HepG2 (cell line): Measurements from ENCODE around the gene RHBDL1. TPM values are rescaled to one million over a fixed set of nuclear protein-coding genes. Genes with fewer than 3 reads are reported as not detected.

ENCODE experiments used
- AGO1 ChIP-seq: fragments of 200-400 bp; formaldehyde crosslinking; IDR thresholded peaks from 2 replicates; pipeline ENCODE4 v1.6.1; 2017; ENCODE audit warnings: mild to moderate bottlenecking, low read depth, low read length, moderate library complexity; ENCODE audit not compliant: poor library complexity, severe bottlenecking
- AGO2 ChIP-seq: fragments of 200-400 bp; formaldehyde crosslinking; optimal IDR thresholded peaks from 2 replicates; pipeline ENCODE3; 2017; ENCODE audit warnings: mild to moderate bottlenecking, low read depth, low read length, moderate library complexity
- ATAD3A ChIP-seq: sonication (generic); formaldehyde crosslinking; IDR thresholded peaks from 2 replicates; pipeline ENCODE4 v1.4.0; 2020; ENCODE audit warnings: missing genetic modification reagents
- ATF4 ChIP-seq, 2 experiments: fragments of 450-650 bp in 1 of 2; sonication (generic) in 1 of 2; formaldehyde crosslinking; IDR thresholded peaks; 2 replicates each; pipeline versions ENCODE4 v1.5.0 to v1.8.0; 2020 to 2022; ENCODE audit warnings: mild to moderate bottlenecking in 1 of 2, missing genetic modification reagents in 1 of 2
- CAMTA2 ChIP-seq: sonication (generic); formaldehyde crosslinking; IDR thresholded peaks from 2 replicates; pipeline ENCODE4 v1.4.0; 2020; ENCODE audit warnings: mild to moderate bottlenecking, missing genetic modification reagents, borderline replicate concordance
- CENPT ChIP-seq: sonication (generic); formaldehyde crosslinking; IDR thresholded peaks from 2 replicates; pipeline ENCODE4 v1.8.0; 2022; ENCODE audit warnings: low read depth, mild to moderate bottlenecking, moderate library complexity, missing genetic modification reagents
- CSRNP2 ChIP-seq: sonication (generic); formaldehyde crosslinking; conservative IDR thresholded peaks from 2 replicates; pipeline ENCODE4 v1.8.0; 2022; ENCODE audit warnings: low read depth, missing genetic modification reagents
- MLXIP ChIP-seq: sonication (generic); formaldehyde crosslinking; IDR thresholded peaks from 2 replicates; pipeline ENCODE4 v1.9.0; 2021; ENCODE audit warnings: missing genetic modification reagents, borderline replicate concordance
- NPAS2 ChIP-seq: sonication (generic); formaldehyde crosslinking; IDR thresholded peaks from 2 replicates; pipeline ENCODE4 v1.8.0; 2022; ENCODE audit warnings: mild to moderate bottlenecking, missing genetic modification reagents, borderline replicate concordance
- POLR2A ChIP-seq, 2 experiments: IDR thresholded peaks; 2 replicates each; pipeline ENCODE4 v1.6.1; 2011; ENCODE audit warnings: low read depth in 2 of 2, low read length in 2 of 2, mild to moderate bottlenecking in 1 of 2, moderate library complexity in 1 of 2; ENCODE audit not compliant: insufficient read depth in 1 of 2
- ZMAT3 ChIP-seq: sonication (generic); formaldehyde crosslinking; conservative IDR thresholded peaks from 2 replicates; pipeline ENCODE4 v1.7.0; 2021; ENCODE audit warnings: missing genetic modification reagents
- ZNF280B ChIP-seq: sonication (generic); formaldehyde crosslinking; IDR thresholded peaks from 2 replicates; pipeline ENCODE4 v1.5.0; 2020; ENCODE audit warnings: missing genetic modification reagents, mild to moderate bottlenecking, borderline replicate concordance
- ZNF329 ChIP-seq: sonication (generic); formaldehyde crosslinking; IDR thresholded peaks from 2 replicates; pipeline ENCODE4 v1.9.0; 2021; ENCODE audit warnings: low read depth, mild to moderate bottlenecking, missing genetic modification reagents
- ZNF333 ChIP-seq: sonication (generic); formaldehyde crosslinking; IDR thresholded peaks from 2 replicates; pipeline ENCODE4 v1.4.0; 2020; ENCODE audit warnings: mild to moderate bottlenecking, missing genetic modification reagents, borderline replicate concordance
- ZNF574 ChIP-seq: sonication (generic); formaldehyde crosslinking; IDR thresholded peaks from 2 replicates; pipeline ENCODE4 v1.4.0; 2020; ENCODE audit warnings: missing genetic modification reagents
- ZNF678 ChIP-seq: sonication (generic); formaldehyde crosslinking; IDR thresholded peaks from 2 replicates; pipeline ENCODE4 v1.4.0; 2020; ENCODE audit warnings: mild to moderate bottlenecking, missing genetic modification reagents
- ZNF724P ChIP-seq: sonication (generic); formaldehyde crosslinking; IDR thresholded peaks from 2 replicates; pipeline ENCODE4 v1.8.0; 2022; ENCODE audit warnings: missing genetic modification reagents, borderline replicate concordance
- ZNF747 ChIP-seq: sonication (generic); formaldehyde crosslinking; IDR thresholded peaks from 2 replicates; pipeline ENCODE4 v1.8.1; 2023; ENCODE audit warnings: missing genetic modification reagents, mild to moderate bottlenecking, borderline replicate concordance
- polyA plus RNA-seq, 8 experiments: library from polyadenylated mRNA; depleted of rRNA in 3 of 8; stranded (reverse) in 7 of 8; unstranded in 1 of 8; fragments of >200 nt; fragmentation: Illumina TruSeq in 4 of 8; extraction: Trizol in 4 of 8; gene quantifications; 2 replicates each; pipeline versions ENCODE4 v1.2.1 to v1.2.3, GENCODE V29; 2011 to 2016; ENCODE audit warnings: low read depth in 4 of 8, missing spikeins in 1 of 8, mixed read lengths in 1 of 8; ENCODE audit not compliant: insufficient read depth in 1 of 8
- total RNA-seq, 5 experiments: library from RNA; depleted of rRNA; stranded (reverse); fragments of >200 nt; fragmentation: Illumina TruSeq; extraction: Trizol; gene quantifications; 2 replicates each; pipeline ENCODE4 v1.2.3, GENCODE V29; 2016; ENCODE audit warnings: low read depth in 1 of 5

Gene RHBDL1
- total and polyA plus RNA-seq, 2 of the 13 experiments (the other 11 are each of a cell fraction or from before 2014, with no cell fraction given), result 1.8 to 3.8 TPM

GRCh38 chr16:720990-721764, 45.7 kb downstream of the RHBDL1 start, which contains the start of gene ANTKMT (continued):
- peak; percentile 91 for TF ChIP-seq ZNF574
- 0 out of 2 replicates have a peak, but pooled peaks have one; percentile 32 for TF ChIP-seq ZMAT3 (CRISPR knock-in tag)
- TF ChIP-seq AGO1, result peak; percentile 92
- 0 out of 2 replicates have a peak, but pooled peaks have one; percentile 82 for TF ChIP-seq CAMTA2 (CRISPR knock-in tag)
- TF ChIP-seq CENPT (CRISPR knock-in tag), result peak; percentile 15
- TF ChIP-seq ZNF724P (CRISPR knock-in tag), result peak; percentile 47
- TF ChIP-seq POLR2A (IDR thresholded peaks at IDR 0.05; ENCODE audit: insufficient read depth in 1 of 2, low read depth in 2 of 2, low read length in 2 of 2), result peak; percentile 82 to 88
- peak; percentile 76; the same call in 1 of the 2 replicates for TF ChIP-seq ZNF747 (CRISPR knock-in tag)
- TF ChIP-seq AGO2, result peak; percentile 14
- TF ChIP-seq ZNF678 (CRISPR knock-in tag), result 0 out of 2 replicates have a peak, but pooled peaks have one; percentile 69
- 0 out of 2 replicates have a peak, but pooled peaks have one; percentile 65 for TF ChIP-seq CSRNP2 (CRISPR knock-in tag)
- peak; percentile 89; the same call in 1 of the 2 replicates for TF ChIP-seq ZNF329 (CRISPR knock-in tag)
- no peak for TF ChIP-seq ZNF333 (CRISPR knock-in tag)
- TF ChIP-seq MLXIP, result no peak
- no peak for TF ChIP-seq ATAD3A (CRISPR knock-in tag)
- TF ChIP-seq ATF4 (CRISPR knock-in tag; IDR thresholded peaks at IDR 0.05), result no peak
- TF ChIP-seq ZNF280B (CRISPR knock-in tag), result peak; percentile 84
- no peak for TF ChIP-seq NPAS2
